Transverse colon (tissue), 4 donors: ENCODE data around the gene ARMC5. TPM values are rescaled to one million over a fixed set of nuclear protein-coding genes. Genes with fewer than 3 reads are reported as not detected.

Source experiments
- DNase-seq: peaks from one replicate; pipeline ENCODE4 v3.0.0-alpha.2; 2019
- H3K27ac ChIP-seq, 4 donors: fragments of 200-600 bp; sonication (generic); 2 replicates each; pipeline ENCODE4 v1.5.1; 2016 to 2018; ENCODE audit warnings: inconsistent platforms in 4 of 4
- H3K27me3 ChIP-seq: fragments of 200-600 bp; sonication (generic); 2 replicates; pipeline ENCODE4 v1.5.1; 2017; ENCODE audit warnings: inconsistent platforms
- H3K36me3 ChIP-seq, 4 donors: fragments of 200-600 bp; sonication (generic); 2 replicates each; pipeline ENCODE4 v1.5.1; 2017 to 2019; ENCODE audit warnings: inconsistent platforms in 4 of 4
- H3K4me1 ChIP-seq, 4 donors: fragments of 200-600 bp; sonication (generic); 2 replicates each; pipeline ENCODE4 v1.5.1; 2017 to 2020; ENCODE audit warnings: inconsistent platforms in 4 of 4
- H3K4me3 ChIP-seq, 4 donors: fragments of 200-600 bp; sonication (generic); 1 replicate in 1 of 4; 2 replicates in 3 of 4; pipeline versions ENCODE4 v1.5.1 to v1.6.1; 2017 to 2019; ENCODE audit warnings: inconsistent platforms in 4 of 4
- H3K9me3 ChIP-seq, 2 donors: fragments of 200-600 bp; sonication (generic); 2 replicates each; pipeline ENCODE4 v1.5.1; 2017 to 2019; ENCODE audit warnings: inconsistent platforms in 2 of 2
- CTCF ChIP-seq, 5 experiments: fragments of 200-600 bp in 3 of 5; fragments of 450-650 bp in 2 of 5; sonication (generic) in 3 of 5; IDR thresholded peaks; 1 replicate in 2 of 5; 2 replicates in 3 of 5; pipeline ENCODE4 v1.5.1; 2016 to 2017; ENCODE audit warnings: antibody characterized with exemption in 5 of 5, inconsistent platforms in 3 of 5, mild to moderate bottlenecking in 2 of 5, moderate library complexity in 1 of 5
- EP300 ChIP-seq: sonication (generic); formaldehyde crosslinking; IDR thresholded peaks from one replicate; pipeline ENCODE4 v1.6.1; 2017; ENCODE audit warnings: antibody characterized with exemption, low read depth
- POLR2A ChIP-seq: fragments of 450-650 bp; IDR thresholded peaks from one replicate; pipeline ENCODE4 v1.6.1; 2016; ENCODE audit warnings: antibody characterized with exemption, mild to moderate bottlenecking, moderate library complexity
- POLR2AphosphoS5 ChIP-seq, 3 donors: sonication (generic); formaldehyde crosslinking; IDR thresholded peaks; one replicate each; pipeline ENCODE4 v1.6.1; 2016; ENCODE audit warnings: antibody characterized with exemption in 3 of 3
- WGBS, 2 donors: methylation state at CpG; one replicate each; pipeline ENCODE4 v1.1.5; 2018; ENCODE audit warnings: low coverage in 1 of 2; 5-methylcytosine and 5-hydroxymethylcytosine counted together
- in situ Hi-C, 4 donors: fragments of 200-750 bp; cut with MboI; loops; one replicate each; pipeline versions ENCODE4 v1.15.0 to v1.15.1; 2017; ENCODE audit warnings: low sequenced_read_pairs in 3 of 4, low pct_ligation_motif_present in 1 of 4, low pct_unique_long_range_greater_than_20kb in 1 of 4
- intact Hi-C: fragments of 100-400 bp; cut with DNase I; formaldehyde crosslinking; loops from one replicate; pipeline ENCODE4 v1.15.1; 2023; ENCODE audit warnings: low total_unique reads
- total RNA-seq, 4 donors: library from RNA; depleted of rRNA; stranded (reverse); fragments of >200 nt; gene quantifications; one replicate each; pipeline ENCODE4 v1.1.0, GENCODE V29; 2016

The ARMC5 gene
- total RNA-seq, 4 donors from 2014 or later: 3.2 to 17.6 (median 8.4) TPM

- Histone ChIP-seq H3K4me1 (peaks cover 0 to 5% (median 3%) of the 10 kb centered on the region in 4 donors), H3K9me3 (no peaks in the 10 kb centered on the region), H3K27ac (no peak overlapping the region), H3K27me3 (no peaks in the 10 kb centered on the region), H3K36me3 (no peaks in the 10 kb centered on the region), H3K4me3 (no peak overlapping the region)
- 79% methylated on average over 12 of the region's 12 CpGs; no CpG with 5 or more reads in 1 of the 2 donors for WGBS, 2 donors
- TF ChIP-seq CTCF (IDR thresholded peaks at IDR 0.05) (no peak), EP300 (no peak), POLR2AphosphoS5 (IDR thresholded peaks at IDR 0.05) (no peak), POLR2A (no peak)
- in situ Hi-C loops (no loop called here), intact Hi-C loops (no loop called here)
- DNase-seq: no peak
Measured at GRCh38 chr16:31423801-31424200, 35.5 kb upstream of the ARMC5 start.

GRCh38 chr16:31427441-31428278, 31.6 kb upstream of the ARMC5 start:
- Histone ChIP-seq H3K36me3 (no peaks in the 10 kb centered on the region), H3K27ac (no peak overlapping the region), H3K4me1 (peaks cover 0 to 5% (median 3%) of the 10 kb centered on the region in 4 donors), H3K4me3 (peak overlapping the region in 3 of 4 donors; percentile 15 to 42 (median 18)), H3K27me3 (no peaks in the 10 kb centered on the region), H3K9me3 (no peaks in the 10 kb centered on the region)
- in situ Hi-C loops: loop anchor here in 2 of 4 donors (25.0 kb wide), 2 partner anchors 240 to 440 kb away; partner anchors contain the start of genes HSD3B7 (in 2 of the 2) and FUS (in 1 of the 2)
- 64% methylated on average over 49 of the region's 83 CpGs; no CpG with 5 or more reads in 1 of the 2 donors for WGBS, 2 donors
- intact Hi-C loops: no loop called here
- DNase-seq: peak; percentile 45
- TF ChIP-seq EP300 (no peak), POLR2AphosphoS5 (IDR thresholded peaks at IDR 0.05) (no peak), POLR2A (no peak), CTCF (IDR thresholded peaks at IDR 0.05) (no peak)

GRCh38 chr16:31428279-31428597, 31.1 kb upstream of the ARMC5 start, which contains the start of gene COX6A2:
COX6A2 (minus strand) TSS chr16:31428360; CDS start chr16:31428325, 35 bp downstream.
- DNase-seq: no peak
- TF ChIP-seq CTCF (IDR thresholded peaks at IDR 0.05): no peak
- no peak for TF ChIP-seq POLR2AphosphoS5 (IDR thresholded peaks at IDR 0.05)
- no peak for TF ChIP-seq POLR2A
- TF ChIP-seq EP300: no peak
- Histone ChIP-seq H3K4me1 (peaks cover 0 to 5% (median 3%) of the 10 kb centered on the region in 4 donors), H3K4me3 (peak within 1 kb of the TSS in 3 of 4 donors; percentile 15 to 42 (median 18)), H3K27me3 (no peaks in the 10 kb centered on the region), H3K27ac (no peak within 1 kb of the TSS), H3K36me3 (no peaks in the 10 kb centered on the region), H3K9me3 (no peaks in the 10 kb centered on the region)
- in situ Hi-C loops: loop anchor here in 2 of 4 donors (25.0 kb wide), 2 partner anchors 241 to 441 kb away; partner anchors contain the start of genes HSD3B7 (in 2 of the 2) and FUS (in 1 of the 2)
- WGBS, 2 donors: 74% methylated on average over 7 of the region's 7 CpGs; no CpG with 5 or more reads in 1 of the 2 donors
- intact Hi-C loops: no loop called here

GRCh38 chr16:31428638-31429247, 30.6 kb upstream of the ARMC5 start:
- intact Hi-C loops: no loop called here
- H3K4me3 ChIP-seq: no peak overlapping the region
- in situ Hi-C loops: loop anchor here in 2 of 4 donors (25.0 kb wide), 2 partner anchors 241 to 441 kb away; partner anchors contain the start of genes HSD3B7 (in 2 of the 2) and FUS (in 1 of the 2)

More at GRCh38 chr16:31428638-31429247, 30.6 kb upstream of the ARMC5 start:
- no peak for DNase-seq
- no peaks in the 10 kb centered on the region for H3K36me3 ChIP-seq
- 74 to 90% methylated on average over 7 of the region's 7 CpGs for WGBS, 2 donors
- no peaks in the 10 kb centered on the region for H3K27me3 ChIP-seq
- H3K4me1 ChIP-seq: peaks cover 0 to 5% (median 3%) of the 10 kb centered on the region in 4 donors
- H3K9me3 ChIP-seq: no peaks in the 10 kb centered on the region
- no peak overlapping the region for H3K27ac ChIP-seq
- TF ChIP-seq POLR2AphosphoS5 (IDR thresholded peaks at IDR 0.05): no peak
- TF ChIP-seq POLR2A: no peak
- TF ChIP-seq CTCF (IDR thresholded peaks at IDR 0.05): no peak
- no peak for TF ChIP-seq EP300
